Measurements from ENCODE around the gene HOXA13. TPM values are rescaled to one million over a fixed set of nuclear protein-coding genes. Genes with fewer than 3 reads are reported as not detected.

HOXA13 gene
- polyA plus RNA-seq, 1 donor from 2014 or later: not detected

DNA sequence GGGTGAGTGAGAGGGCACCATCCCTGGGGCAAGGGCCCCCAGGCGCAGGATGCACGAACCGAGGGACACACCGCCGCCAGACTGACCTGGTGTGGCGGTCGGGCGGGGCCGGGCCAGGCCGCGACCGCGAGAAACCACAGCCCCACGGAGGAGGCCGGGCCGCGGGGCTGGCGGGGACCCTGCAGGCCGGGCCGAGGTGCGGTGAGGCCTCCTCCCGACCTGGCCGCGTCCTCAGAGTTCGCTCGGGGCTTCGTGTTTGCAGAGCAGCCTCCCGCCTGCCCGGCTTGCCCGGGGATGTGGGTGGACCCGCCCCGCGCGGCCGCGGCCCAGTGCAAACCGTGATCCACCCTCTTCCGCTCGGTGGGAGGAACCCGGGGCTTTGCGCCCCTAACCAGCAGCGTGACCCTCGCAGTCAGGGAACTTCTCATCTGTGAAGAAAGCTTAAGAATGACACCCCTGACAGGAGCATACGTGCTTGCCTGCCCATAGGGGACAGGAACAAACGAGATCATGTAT lies 20.6 kb upstream of the HOXA13 start:
- Histone ChIP-seq H3K9me3 (ENCODE audit: low read length) (no peaks in the 10 kb centered on the region), H3K79me2 (replicated peaks; ENCODE audit: insufficient read depth, low read length) (no peaks in the 10 kb centered on the region), H3K9ac (ENCODE audit: low read length) (no peak overlapping the region), H3K4me2 (ENCODE audit: low read length) (no peak overlapping the region), H3K36me3 (ENCODE audit: insufficient read depth, low read length) (no peaks in the 10 kb centered on the region), H3F3A (ENCODE audit: insufficient read depth, low read length, poor library complexity, severe bottlenecking) (no peaks in the 10 kb centered on the region), H3K4me3 (ENCODE audit: low read length) (no peak overlapping the region), H3K9me2 (ENCODE audit: insufficient read depth, low read length) (no peaks in the 10 kb centered on the region), H3K27ac (ENCODE audit: low read length) (no peak overlapping the region), H2AFZ (ENCODE audit: low read depth, low read length) (no peak overlapping the region), H4K20me1 (ENCODE audit: insufficient read depth) (no peaks in the 10 kb centered on the region), H3K27me3 (ENCODE audit: insufficient read depth, low read depth, low read length) (peaks cover 98% of the 10 kb centered on the region)
- TF ChIP-seq, protein P1, sequence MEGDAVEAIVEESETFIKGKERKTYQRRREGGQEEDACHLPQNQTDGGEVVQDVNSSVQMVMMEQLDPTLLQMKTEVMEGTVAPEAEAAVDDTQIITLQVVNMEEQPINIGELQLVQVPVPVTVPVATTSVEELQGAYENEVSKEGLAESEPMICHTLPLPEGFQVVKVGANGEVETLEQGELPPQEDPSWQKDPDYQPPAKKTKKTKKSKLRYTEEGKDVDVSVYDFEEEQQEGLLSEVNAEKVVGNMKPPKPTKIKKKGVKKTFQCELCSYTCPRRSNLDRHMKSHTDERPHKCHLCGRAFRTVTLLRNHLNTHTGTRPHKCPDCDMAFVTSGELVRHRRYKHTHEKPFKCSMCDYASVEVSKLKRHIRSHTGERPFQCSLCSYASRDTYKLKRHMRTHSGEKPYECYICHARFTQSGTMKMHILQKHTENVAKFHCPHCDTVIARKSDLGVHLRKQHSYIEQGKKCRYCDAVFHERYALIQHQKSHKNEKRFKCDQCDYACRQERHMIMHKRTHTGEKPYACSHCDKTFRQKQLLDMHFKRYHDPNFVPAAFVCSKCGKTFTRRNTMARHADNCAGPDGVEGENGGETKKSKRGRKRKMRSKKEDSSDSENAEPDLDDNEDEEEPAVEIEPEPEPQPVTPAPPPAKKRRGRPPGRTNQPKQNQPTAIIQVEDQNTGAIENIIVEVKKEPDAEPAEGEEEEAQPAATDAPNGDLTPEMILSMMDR (IDR thresholded peaks at IDR 0.05; ENCODE audit: poor library complexity, severe bottlenecking): no peak
- no peak for TF ChIP-seq EZH2 (IDR thresholded peaks at IDR 0.05; ENCODE audit: borderline replicate concordance, insufficient read depth, low read length, poor library complexity, severe bottlenecking)
- no peak for TF ChIP-seq EP300 (conservative IDR thresholded peaks at IDR 0.05; ENCODE audit: poor library complexity, severe bottlenecking)
- TF ChIP-seq POLR2AphosphoS5 (IDR thresholded peaks at IDR 0.05): no peak
- no peak for TF ChIP-seq RAD21 (conservative IDR thresholded peaks at IDR 0.05)
- TF ChIP-seq SMC3 (conservative IDR thresholded peaks at IDR 0.05; ENCODE audit: poor library complexity): no peak
- TF ChIP-seq, protein P2, sequence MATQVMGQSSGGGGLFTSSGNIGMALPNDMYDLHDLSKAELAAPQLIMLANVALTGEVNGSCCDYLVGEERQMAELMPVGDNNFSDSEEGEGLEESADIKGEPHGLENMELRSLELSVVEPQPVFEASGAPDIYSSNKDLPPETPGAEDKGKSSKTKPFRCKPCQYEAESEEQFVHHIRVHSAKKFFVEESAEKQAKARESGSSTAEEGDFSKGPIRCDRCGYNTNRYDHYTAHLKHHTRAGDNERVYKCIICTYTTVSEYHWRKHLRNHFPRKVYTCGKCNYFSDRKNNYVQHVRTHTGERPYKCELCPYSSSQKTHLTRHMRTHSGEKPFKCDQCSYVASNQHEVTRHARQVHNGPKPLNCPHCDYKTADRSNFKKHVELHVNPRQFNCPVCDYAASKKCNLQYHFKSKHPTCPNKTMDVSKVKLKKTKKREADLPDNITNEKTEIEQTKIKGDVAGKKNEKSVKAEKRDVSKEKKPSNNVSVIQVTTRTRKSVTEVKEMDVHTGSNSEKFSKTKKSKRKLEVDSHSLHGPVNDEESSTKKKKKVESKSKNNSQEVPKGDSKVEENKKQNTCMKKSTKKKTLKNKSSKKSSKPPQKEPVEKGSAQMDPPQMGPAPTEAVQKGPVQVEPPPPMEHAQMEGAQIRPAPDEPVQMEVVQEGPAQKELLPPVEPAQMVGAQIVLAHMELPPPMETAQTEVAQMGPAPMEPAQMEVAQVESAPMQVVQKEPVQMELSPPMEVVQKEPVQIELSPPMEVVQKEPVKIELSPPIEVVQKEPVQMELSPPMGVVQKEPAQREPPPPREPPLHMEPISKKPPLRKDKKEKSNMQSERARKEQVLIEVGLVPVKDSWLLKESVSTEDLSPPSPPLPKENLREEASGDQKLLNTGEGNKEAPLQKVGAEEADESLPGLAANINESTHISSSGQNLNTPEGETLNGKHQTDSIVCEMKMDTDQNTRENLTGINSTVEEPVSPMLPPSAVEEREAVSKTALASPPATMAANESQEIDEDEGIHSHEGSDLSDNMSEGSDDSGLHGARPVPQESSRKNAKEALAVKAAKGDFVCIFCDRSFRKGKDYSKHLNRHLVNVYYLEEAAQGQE (IDR thresholded peaks at IDR 0.05; ENCODE audit: borderline replicate concordance): no peak
- TF ChIP-seq TAF1 (IDR thresholded peaks at IDR 0.05; ENCODE audit: low read depth): no peak
- no peak for TF ChIP-seq MXI1 (conservative IDR thresholded peaks at IDR 0.05; ENCODE audit: poor library complexity, severe bottlenecking)

DNA sequence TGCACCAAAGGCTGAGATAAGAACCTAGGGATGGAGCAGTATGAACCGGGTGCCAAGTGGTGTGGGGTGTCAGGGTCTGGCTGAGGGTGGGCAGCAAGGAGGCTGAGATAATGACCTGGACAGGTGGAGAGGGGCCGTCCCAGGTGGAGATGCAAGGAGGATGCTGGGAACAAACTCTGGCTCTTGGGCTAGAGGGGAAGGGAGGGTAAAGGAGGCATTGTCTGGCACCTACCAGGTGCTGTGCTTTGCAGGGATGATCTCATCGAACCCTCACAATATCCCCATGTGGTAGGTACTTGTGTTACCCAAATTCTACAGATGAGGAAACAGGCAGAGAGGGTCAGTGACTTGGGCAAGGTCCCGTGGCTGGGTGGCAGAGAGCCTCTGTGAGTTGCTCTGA lies 19.9 kb upstream of the HOXA13 start:
- H3K9me3 ChIP-seq (ENCODE audit: low read length): no peaks in the 10 kb centered on the region
- no peaks in the 10 kb centered on the region for H4K20me1 ChIP-seq (ENCODE audit: insufficient read depth)
- H3F3A ChIP-seq (ENCODE audit: insufficient read depth, low read length, poor library complexity, severe bottlenecking): no peaks in the 10 kb centered on the region
- no peak overlapping the region for H3K4me3 ChIP-seq (ENCODE audit: low read length)
- H3K27me3 ChIP-seq (ENCODE audit: insufficient read depth, low read depth, low read length): peaks cover 98% of the 10 kb centered on the region
- no peaks in the 10 kb centered on the region for H3K79me2 ChIP-seq (replicated peaks; ENCODE audit: insufficient read depth, low read length)
- H3K36me3 ChIP-seq (ENCODE audit: insufficient read depth, low read length): no peaks in the 10 kb centered on the region
- no peak overlapping the region for H3K27ac ChIP-seq (ENCODE audit: low read length)
- no peak overlapping the region for H2AFZ ChIP-seq (ENCODE audit: low read depth, low read length)
- no peak overlapping the region for H3K9ac ChIP-seq (ENCODE audit: low read length)
- no peaks in the 10 kb centered on the region for H3K9me2 ChIP-seq (ENCODE audit: insufficient read depth, low read length)
- no peak overlapping the region for H3K4me2 ChIP-seq (ENCODE audit: low read length)
- TF ChIP-seq EP300 (conservative IDR thresholded peaks at IDR 0.05; ENCODE audit: poor library complexity, severe bottlenecking) (no peak), MXI1 (conservative IDR thresholded peaks at IDR 0.05; ENCODE audit: poor library complexity, severe bottlenecking) (no peak), POLR2AphosphoS5 (IDR thresholded peaks at IDR 0.05) (no peak), TAF1 (IDR thresholded peaks at IDR 0.05; ENCODE audit: low read depth) (no peak), EZH2 (IDR thresholded peaks at IDR 0.05; ENCODE audit: borderline replicate concordance, insufficient read depth, low read length, poor library complexity, severe bottlenecking) (no peak), SMC3 (conservative IDR thresholded peaks at IDR 0.05; ENCODE audit: poor library complexity) (no peak), RAD21 (conservative IDR thresholded peaks at IDR 0.05) (no peak)
- TF ChIP-seq, protein P2 (IDR thresholded peaks at IDR 0.05; ENCODE audit: borderline replicate concordance): no peak
- TF ChIP-seq, protein P1 (IDR thresholded peaks at IDR 0.05; ENCODE audit: poor library complexity, severe bottlenecking): no peak

All from neural cell (in vitro differentiated cells).